Activated CD4-positive, alpha-beta T cell treated with anti-CD3 and anti-CD28 coated beads, Interleukin-2, amount 50 U/mL, for 1 hour (primary cell): Measurements from ENCODE around the gene NFIX.
A peak's percentile ranks its signal among the peaks of the same experiment; 100 is the strongest.

ENCODE experiments used
- DNase-seq: peaks from one replicate; pipeline ENCODE4 v3.0.0-alpha.2; 2020

Gene NFIX

DNA sequence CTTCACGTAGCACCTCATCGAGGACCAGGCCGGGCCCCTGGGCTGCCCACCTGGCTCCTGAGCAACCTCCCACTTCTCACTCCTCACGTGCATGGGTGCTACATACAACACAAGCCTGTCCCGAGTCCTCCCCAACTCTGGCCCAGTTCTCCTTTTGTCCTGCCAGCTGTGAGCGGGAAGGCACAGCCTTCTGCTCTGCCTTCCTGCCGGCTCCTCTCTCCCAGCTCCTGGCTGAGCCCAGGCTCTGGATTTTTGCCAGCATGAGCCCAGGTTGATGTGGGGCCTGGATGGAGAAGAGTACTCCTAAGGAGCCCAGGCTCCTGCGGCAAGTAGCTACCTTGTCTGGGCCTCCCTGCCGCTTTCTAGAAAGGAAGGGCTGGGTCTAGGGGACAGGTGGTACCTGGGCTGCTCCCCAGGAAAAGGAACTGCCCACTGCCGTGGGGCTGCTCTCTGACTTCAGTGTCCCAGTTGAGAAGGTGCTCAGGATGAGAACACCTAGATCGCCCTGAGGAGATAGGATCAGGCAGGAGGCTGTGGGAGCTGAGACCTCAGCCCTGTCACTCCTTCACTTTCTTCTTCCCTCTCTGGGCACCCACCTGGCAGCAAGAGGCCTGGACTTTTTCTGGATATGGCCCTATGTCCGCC lies 83.7 kb downstream of the NFIX start:
- no peak for DNase-seq

DNA sequence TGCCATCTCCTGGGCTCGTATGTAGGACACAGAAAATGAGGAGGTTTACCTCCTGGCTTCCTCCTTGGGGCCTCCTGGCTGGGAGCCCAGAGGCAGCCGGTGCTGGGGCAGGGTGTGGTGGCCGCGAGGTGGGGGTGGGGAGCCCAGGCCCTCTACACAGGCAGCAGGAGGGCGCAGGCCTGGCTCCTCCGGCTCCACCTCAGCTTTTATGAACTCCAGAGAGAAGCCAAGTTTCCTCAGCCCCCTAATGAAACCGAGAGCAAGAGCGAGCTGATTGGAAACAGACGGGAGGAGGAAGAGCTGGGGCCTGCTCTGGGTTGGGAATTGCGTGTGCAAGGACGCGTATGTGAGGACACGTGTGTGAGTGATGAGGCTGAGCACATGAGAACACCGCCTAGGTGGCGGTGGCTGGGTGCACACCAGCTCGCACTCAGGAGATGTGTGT lies 84.3 kb downstream of the NFIX start:
- DNase-seq, result no peak

DNA sequence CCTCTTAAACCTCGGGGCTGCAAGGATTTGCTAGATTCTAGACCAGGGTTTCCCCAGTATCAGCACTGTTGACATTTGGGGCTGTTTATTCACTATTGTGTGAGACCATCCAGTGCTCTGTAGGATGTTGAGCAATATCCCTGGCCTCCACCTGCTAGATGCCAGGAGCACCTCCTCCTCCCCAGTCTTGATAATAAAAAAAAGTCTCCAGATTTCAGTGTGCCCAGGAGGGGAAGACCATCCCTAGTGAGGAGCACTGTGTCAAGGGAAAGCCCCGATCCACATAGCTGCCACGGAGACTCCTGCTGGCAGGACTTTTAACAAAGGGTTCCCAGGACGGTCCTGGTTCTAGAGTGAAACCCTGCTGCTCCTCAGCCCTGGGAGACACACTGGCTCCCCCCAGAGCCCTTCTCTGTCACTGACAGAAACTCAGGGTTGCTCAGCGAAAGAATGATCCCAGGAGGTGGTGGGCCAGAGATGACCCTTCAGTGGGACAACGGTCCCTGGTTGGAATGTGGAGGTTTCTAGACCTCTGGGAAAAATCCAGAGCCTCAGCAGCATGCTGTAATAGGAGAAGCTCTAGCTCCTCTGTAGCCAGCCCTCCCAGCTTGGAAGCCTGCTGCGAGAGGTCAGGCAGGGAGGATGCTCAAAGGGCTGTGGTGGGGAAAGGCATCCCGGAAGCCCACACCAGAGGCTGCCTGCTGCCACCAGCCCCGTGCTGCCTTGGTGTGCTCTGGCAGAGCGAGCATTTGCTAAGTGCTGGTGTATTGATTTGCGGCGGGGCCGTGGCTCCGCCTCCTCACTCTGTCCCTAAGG lies 87.1 kb downstream of the NFIX start:
- DNase-seq, result no peak

DNA sequence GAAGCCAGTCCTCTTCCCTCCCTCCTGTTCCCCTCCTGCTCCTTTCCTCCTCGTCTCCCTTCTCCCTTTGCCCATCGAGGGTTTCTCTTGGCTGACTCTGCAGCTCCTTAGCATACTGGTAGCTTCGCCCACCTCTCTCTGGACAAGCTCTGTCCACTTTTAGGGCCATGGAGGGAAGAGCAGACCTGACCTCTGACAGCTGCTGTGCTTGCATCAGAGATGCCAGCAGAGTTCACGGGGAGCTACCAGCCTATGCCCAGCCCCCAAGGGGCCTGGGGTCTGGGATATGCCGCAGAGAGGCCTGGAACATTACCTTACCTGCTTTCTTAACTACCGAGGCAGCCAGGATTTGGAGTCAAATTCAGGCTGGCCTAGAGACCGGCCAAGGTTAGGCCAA lies 87.7 kb downstream of the NFIX start:
- DNase-seq, result no peak

DNA sequence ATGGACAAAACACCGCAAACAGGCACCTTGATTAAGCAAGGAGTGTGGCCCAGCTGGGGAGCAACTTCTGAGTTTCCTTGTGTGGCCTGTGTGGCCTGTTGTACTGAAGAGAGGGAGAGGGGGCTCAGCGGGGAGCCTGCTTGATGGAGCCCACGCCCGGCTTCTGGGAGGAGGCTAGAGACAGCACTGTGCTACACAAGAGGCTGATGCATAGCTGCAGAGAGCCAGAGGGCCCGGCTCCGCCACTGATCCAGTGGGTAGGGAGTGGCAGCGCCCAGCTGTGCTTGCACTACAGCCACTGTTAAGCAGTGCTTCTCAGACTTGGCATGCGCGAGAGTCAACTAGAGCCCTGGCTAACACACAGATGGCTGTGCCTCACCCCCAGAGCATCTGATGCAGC lies 88.4 kb downstream of the NFIX start:
- no peak for DNase-seq

GRCh38 chr19:13085666-13086065 lies 90.4 kb downstream of the NFIX start:
- DNase-seq, result no peak

DNA sequence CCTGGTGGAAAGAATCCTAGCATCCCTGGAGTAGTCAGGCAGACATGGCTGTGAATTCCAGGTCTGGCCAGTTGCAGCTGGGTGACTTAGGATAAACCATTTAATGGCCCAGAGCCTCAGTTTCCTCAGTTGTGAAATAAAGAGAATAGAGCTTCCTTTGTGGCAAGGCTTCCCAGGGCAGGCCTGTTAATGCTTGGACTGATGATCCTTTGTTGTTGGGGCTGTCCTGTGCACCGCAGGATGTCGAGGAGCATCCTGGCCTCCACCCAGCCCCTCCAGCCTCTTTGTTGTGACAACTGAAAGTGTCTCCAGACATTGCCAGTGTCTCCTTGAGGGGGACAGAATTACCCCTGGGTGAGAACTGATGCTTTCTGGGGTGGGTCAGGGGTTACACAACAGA lies 91.1 kb downstream of the NFIX start:
- no peak for DNase-seq

GRCh38 chr19:13087295-13087694 lies 92.0 kb downstream of the NFIX start:
- DNase-seq, result no peak

- DNase-seq, result no peak
These were observed 92.7 kb downstream of the NFIX start for GRCh38 chr19:13087795-13088537.

- DNase-seq, result peak; percentile 31
These were observed 94.0 kb downstream of the NFIX start for GRCh38 chr19:13089139-13089856.

GRCh38 chr19:13089857-13090507 lies 94.7 kb downstream of the NFIX start:
- no peak for DNase-seq

GRCh38 chr19:13090511-13091231 lies 95.4 kb downstream of the NFIX start:
- DNase-seq, result no peak

DNA sequence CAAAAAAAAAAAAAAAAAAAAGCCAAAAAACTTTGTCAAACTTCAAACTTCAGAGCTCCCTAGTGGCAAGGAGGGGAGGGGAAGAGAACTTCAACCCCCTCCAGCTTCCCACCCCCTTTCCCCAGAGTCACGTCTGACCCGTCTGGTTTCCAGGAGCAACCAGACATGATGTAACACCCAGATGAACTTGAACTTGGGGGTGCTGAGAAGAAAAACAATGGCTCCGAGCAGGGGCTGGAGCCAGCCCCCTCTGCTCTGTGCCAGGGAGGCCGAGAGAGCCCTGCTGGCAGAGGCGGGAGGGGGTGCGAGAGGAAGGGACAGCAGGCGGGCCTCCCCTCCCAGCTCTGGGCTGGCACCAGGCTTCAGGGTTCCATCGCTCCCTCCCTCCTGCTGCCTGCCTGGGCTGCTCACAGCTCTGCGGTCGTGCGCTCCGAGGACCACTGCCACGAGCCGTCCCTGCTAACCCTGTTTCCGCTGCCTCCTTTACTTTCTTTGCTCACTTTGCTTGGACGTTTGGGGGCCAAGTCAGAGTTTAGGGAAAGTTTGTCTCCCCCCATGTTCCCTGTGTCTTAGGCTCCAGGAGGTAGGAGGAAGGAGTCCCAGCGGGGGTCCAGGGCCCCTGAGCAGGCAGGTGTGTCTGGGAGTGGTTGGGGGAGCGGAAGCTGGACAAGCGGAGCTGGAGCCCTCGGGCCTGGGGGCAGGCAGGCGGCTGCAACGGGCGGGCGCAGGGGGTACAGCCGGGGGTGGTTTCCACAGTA lies 96.3 kb downstream of the NFIX start:
- no peak for DNase-seq

GRCh38 chr19:13092158-13092543 lies 96.9 kb downstream of the NFIX start:
- DNase-seq, result no peak

DNA sequence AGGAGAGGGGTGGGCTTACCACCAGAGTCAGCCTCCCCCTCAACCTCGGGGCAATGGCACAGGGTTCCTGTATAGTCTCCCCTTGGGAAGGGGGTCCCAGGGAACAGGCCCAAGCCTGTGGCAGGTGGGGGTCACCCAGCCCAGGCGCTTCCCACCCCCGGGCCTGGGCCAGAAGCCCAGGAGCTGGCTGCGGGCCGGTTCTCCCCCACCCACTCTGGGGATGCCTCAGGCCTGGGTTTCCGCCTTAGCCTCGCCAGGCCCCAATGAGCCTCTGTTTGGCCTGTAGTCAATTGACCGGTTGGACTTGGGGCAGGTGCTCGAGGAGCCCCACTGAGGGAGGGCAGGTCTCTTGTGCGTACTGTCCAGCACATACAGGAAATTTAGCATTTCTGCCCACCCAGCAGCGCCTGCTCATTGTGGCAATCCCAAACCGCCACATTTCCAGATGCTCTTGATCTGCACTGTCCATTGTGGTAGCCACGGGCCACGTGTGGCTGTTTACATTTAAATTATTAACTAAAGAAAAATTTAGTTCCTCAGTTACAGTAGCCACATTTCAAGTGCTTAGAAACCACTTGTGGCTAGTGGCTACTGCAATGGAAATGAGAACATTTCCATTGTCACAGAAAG lies 97.4 kb downstream of the NFIX start:
- no peak for DNase-seq

GRCh38 chr19:13093407-13094105 lies 98.3 kb downstream of the NFIX start:
- peak; percentile 79 for DNase-seq

- no peak for DNase-seq
These were observed 98.8 kb downstream of the NFIX start for GRCh38 chr19:13094106-13094504.

GRCh38 chr19:13094771-13095392 lies 99.6 kb downstream of the NFIX start:
- no peak for DNase-seq

- no peak for DNase-seq
These were observed 100.1 kb downstream of the NFIX start for GRCh38 chr19:13095393-13095784.
